Activated naive CD4-positive, alpha-beta T cell treated with anti-CD3 and anti-CD28 coated beads for 36 hours (primary cell): ENCODE results near the gene KLHL3. TPM values are rescaled to one million over a fixed set of nuclear protein-coding genes. Genes with fewer than 3 reads are reported as not detected.
"Not testable (repeated sequence)": the region's sequence is repeated elsewhere in the genome, so short reads cannot be mapped to it uniquely, and the experiment has no call there.

Experiments used
- CTCF ChIA-PET: fragments of 350-600 bp; sonication (Branson Sonifier 250); formaldehyde crosslinking; loops from one replicate; lab custom pipeline; 2021; ENCODE audit warnings: antibody characterized with exemption; lab: Charles Lee
- DNase-seq: peaks from one replicate; pipeline ENCODE4 v3.0.0-alpha.2; 2020
- H3K27ac Mint-ChIP-seq: one replicate; pipeline ENCODE4 v1.8.0; 2021; ENCODE audit warnings: mild to moderate bottlenecking, mixed read lengths
- H3K27me3 Mint-ChIP-seq: one replicate; pipeline ENCODE4 v1.8.0; 2021; ENCODE audit warnings: low read depth, mixed read lengths
- H3K36me3 Mint-ChIP-seq: one replicate; pipeline ENCODE4 v1.8.0; 2021; ENCODE audit warnings: low read depth, mixed read lengths
- H3K4me1 Mint-ChIP-seq: one replicate; pipeline ENCODE4 v1.8.0; 2021; ENCODE audit warnings: low read depth, mixed read lengths
- H3K4me3 Mint-ChIP-seq: one replicate; pipeline ENCODE4 v1.8.0; 2021; ENCODE audit warnings: mild to moderate bottlenecking, moderate library complexity, mixed read lengths
- H3K9me3 Mint-ChIP-seq: one replicate; pipeline ENCODE4 v1.8.0; 2021; ENCODE audit warnings: mixed read lengths
- intact Hi-C: fragments of 100-400 bp; cut with micrococcal nuclease; formaldehyde crosslinking; loops from one replicate; pipeline ENCODE4 v1.15.1; 2023
- total RNA-seq, 2 experiments: library from RNA; stranded (reverse); gene quantifications; one replicate each; pipeline ENCODE4 v1.2.3, GENCODE V29; 2021

The KLHL3 gene
- total RNA-seq, 2 experiments from 2014 or later, result 1.7 to 2.0 TPM

DNA sequence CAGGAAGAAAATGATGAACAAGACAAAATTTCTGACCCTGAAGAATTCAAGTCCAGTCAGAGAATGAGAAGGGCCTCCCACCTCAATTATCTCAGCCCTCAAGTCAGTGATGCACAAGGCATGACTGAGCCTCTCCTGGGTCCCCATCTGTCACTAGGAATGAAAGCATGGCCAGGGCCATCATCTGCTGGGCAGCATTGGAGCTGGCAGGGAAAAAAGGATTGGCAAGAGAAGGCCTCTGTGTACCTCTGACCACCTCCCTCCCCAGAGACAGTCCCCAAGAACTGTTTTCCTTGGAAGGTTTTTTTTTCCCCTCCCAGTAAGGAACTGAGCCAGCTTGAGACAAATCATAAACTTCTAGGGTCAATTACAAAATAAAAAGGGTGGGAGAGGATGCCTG is 76.7 kb downstream of the KLHL3 start:
- no peaks in the 10 kb centered on the region for H3K27me3 Mint-ChIP-seq
- H3K27ac Mint-ChIP-seq, result no peak overlapping the region
- H3K9me3 Mint-ChIP-seq, result no peaks in the 10 kb centered on the region
- DNase-seq, result no peak
- CTCF ChIA-PET, result interaction anchor here (0.6 to 10.9 kb wide), 8 partner anchors 9 to 143 kb away, joined by 3 to 508 read pairs (median 9); partner anchors contain the start of gene KLHL3
- intact Hi-C loops, result no loop called here
- peaks cover 7% of the 10 kb centered on the region for H3K4me1 Mint-ChIP-seq
- peaks cover 5% of the 10 kb centered on the region for H3K36me3 Mint-ChIP-seq
- no peak overlapping the region for H3K4me3 Mint-ChIP-seq

DNA sequence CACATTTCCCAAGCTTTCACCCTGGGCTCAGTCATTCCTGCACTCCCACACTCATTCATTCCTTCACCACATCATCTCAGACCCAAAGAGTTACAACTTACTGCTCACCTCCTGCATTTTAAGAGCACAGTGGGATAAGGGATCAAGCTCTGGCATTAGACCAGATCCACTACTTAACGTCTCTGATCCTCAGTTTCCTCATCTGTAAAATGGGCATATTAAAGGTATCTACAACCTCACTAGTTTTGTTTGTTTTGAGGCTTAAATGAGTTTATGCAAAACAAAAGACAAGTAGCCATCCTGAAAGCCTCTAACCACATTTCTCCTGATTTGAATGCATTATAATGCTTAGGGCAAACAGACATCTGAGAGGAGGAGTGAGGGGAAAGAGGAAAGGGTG is 77.6 kb downstream of the KLHL3 start:
- CTCF ChIA-PET, result interaction anchor here (3.1 to 10.9 kb wide), 3 partner anchors 28 to 83 kb away, joined by 16 to 508 read pairs (median 52); partner anchors contain the start of gene KLHL3
- H3K9me3 Mint-ChIP-seq, result no peaks in the 10 kb centered on the region
- H3K4me3 Mint-ChIP-seq, result no peak overlapping the region
- peaks cover 5% of the 10 kb centered on the region for H3K36me3 Mint-ChIP-seq
- H3K27ac Mint-ChIP-seq, result no peak overlapping the region
- H3K4me1 Mint-ChIP-seq, result peaks cover 7% of the 10 kb centered on the region
- DNase-seq, result no peak
- intact Hi-C loops, result no loop called here
- no peaks in the 10 kb centered on the region for H3K27me3 Mint-ChIP-seq

DNA sequence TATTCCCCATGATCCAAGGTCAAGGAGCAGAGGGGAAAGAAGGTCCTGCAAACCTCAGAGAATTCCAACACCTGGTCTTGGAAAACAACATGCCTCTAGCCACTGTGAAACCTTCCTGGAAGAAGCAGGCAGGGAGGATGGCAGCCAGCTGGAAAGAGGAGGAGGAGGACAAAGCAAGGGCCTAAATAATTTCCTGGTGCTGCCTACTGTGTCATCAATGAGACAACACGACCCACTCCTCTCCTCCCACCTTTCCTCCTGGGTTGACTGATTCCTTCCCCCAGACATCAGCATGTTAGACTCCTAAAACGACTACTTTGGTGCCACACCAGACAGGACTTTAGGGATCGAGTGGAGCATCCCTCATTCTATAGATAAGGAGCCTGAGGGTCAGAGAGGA is 78.8 kb downstream of the KLHL3 start:
- Mint-ChIP-seq H3K36me3 (peaks cover 5% of the 10 kb centered on the region), H3K4me1 (peaks cover 7% of the 10 kb centered on the region), H3K9me3 (no peaks in the 10 kb centered on the region), H3K27ac (no peak overlapping the region), H3K4me3 (no peak overlapping the region), H3K27me3 (no peaks in the 10 kb centered on the region)
- DNase-seq, result no peak
- intact Hi-C loops, result no loop called here
- CTCF ChIA-PET, result interaction anchor here (10.9 kb wide), 1 partner anchor 84 kb away, joined by 508 read pairs; the partner anchor contains the start of gene KLHL3

DNA sequence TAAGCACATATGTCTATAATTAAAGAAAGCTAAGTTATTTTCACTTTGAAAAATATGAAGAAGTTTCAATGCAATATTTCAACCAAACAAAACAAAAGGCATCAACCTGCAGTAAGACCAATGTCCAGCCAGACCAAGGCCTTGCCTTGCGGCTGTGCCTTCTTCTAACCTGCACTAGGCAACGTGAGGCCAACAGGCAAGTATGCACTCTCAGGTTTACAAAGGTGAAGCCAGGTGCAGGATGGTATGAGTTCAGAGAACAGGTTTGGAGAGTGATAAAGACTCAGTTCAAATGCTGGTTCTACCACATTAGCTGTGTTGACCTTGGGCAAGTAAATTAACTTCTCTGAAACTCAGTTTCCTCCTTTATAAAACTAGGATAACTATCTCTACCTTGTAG is 79.3 kb downstream of the KLHL3 start:
- Mint-ChIP-seq H3K27me3 (no peaks in the 10 kb centered on the region), H3K4me1 (peaks cover 3% of the 10 kb centered on the region), H3K4me3 (no peak overlapping the region), H3K36me3 (peaks cover 5% of the 10 kb centered on the region), H3K9me3 (no peaks in the 10 kb centered on the region), H3K27ac (no peak overlapping the region)
- intact Hi-C loops, result no loop called here
- no peak for DNase-seq
- CTCF ChIA-PET, result interaction anchor here (10.9 kb wide), 1 partner anchor 84 kb away, joined by 508 read pairs; the partner anchor contains the start of gene KLHL3

DNA sequence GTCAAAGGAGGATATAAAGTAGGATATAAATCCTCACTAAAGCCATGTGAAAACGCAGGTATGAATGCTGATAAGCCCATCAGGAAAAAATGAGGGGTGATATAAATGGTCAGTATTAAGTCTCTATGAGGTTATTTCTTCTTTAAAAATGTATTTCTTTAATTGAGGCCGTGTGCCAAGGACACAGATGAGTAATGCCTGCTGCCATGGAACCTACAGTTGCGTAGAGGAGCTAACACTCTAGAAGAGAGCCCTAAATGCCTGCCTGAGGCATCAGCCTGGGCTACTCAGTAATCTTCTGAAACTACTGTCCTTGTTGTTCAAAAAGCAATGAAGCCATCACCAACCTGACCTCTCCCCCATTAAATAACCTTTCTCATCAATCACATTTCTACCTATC is 84.9 kb downstream of the KLHL3 start:
- peaks cover 2% of the 10 kb centered on the region for H3K9me3 Mint-ChIP-seq
- DNase-seq, result no peak
- peaks cover 11% of the 10 kb centered on the region for H3K36me3 Mint-ChIP-seq
- H3K4me1 Mint-ChIP-seq, result no peaks in the 10 kb centered on the region
- CTCF ChIA-PET, result interaction anchor here (1.8 kb wide), 1 partner anchor 9 kb away, joined by 5 read pairs; no protein-coding TSS in a partner anchor
- intact Hi-C loops, result no loop called here
- no peaks in the 10 kb centered on the region for H3K27me3 Mint-ChIP-seq
- H3K4me3 Mint-ChIP-seq, result no peak overlapping the region
- H3K27ac Mint-ChIP-seq, result no peak overlapping the region

DNA sequence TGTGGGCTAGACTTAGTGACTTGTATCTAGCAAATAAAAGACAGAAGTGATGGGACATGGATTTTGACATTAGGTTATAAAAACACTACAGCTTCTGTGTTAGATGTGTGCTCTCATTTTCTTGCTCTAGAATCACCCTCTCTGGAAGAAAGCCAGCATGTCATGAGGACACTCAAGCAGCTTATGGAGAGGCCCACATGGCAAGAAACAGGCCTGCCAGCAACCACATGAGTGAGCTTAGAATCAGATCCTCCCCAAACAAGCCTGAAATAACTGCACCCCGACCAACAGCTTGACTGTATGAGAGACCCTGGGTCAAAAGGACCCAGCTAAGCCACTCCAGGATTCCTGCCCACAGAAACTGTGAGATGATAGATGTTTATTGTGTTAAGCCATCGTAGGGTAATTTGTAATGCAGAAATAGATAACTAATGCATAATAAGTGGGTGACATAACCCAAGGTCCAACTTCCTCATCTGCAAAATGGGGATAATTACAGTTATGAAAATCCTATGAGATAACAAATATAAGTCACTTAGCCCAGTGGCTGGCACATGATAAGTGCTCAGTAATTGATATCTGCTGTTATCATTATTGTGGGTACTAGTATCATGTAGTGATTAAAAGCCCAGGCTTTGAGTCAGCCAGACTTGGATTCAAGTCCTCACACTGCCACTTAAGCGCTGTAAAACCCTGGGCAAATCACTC is 86.5 kb downstream of the KLHL3 start:
- Mint-ChIP-seq H3K36me3 (peaks cover 10% of the 10 kb centered on the region), H3K27ac (no peak overlapping the region), H3K4me1 (no peaks in the 10 kb centered on the region), H3K4me3 (no peak overlapping the region), H3K27me3 (no peaks in the 10 kb centered on the region), H3K9me3 (peaks cover 2% of the 10 kb centered on the region)
- intact Hi-C loops, result no loop called here
- no peak for DNase-seq
- CTCF ChIA-PET, result interaction anchor here (1.3 to 1.8 kb wide), 2 partner anchors 10 to 20 kb away, joined by 3 to 5 read pairs; no protein-coding TSS in a partner anchor

DNA sequence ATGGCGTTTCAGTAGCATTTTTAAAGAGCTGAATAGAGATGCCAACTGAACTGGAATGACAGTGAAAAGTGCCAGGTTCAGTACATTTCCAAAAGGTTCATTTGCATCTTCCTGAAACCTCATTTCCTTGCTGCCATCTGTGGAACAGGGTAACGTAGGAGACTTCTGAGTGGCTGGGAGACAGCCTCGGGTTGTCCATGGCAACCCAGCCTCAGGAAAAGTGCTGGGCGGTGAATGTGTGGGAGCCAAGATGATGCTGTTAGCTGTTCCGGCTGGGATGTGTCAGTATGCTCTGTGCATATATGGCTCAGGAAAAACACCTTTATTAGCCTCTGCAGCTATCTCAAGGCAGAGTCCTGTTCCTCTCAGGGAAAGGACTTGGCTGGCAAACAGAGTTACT is 87.5 kb downstream of the KLHL3 start:
- no peak overlapping the region for H3K4me3 Mint-ChIP-seq
- H3K27ac Mint-ChIP-seq, result no peak overlapping the region
- intact Hi-C loops, result no loop called here
- no peaks in the 10 kb centered on the region for H3K27me3 Mint-ChIP-seq
- no peaks in the 10 kb centered on the region for H3K4me1 Mint-ChIP-seq
- no peak for DNase-seq
- H3K36me3 Mint-ChIP-seq, result peaks cover 10% of the 10 kb centered on the region
- CTCF ChIA-PET, result interaction anchor here (0.8 to 1.2 kb wide), 2 partner anchors 12 to 94 kb away, joined by 3 read pairs; no protein-coding TSS in a partner anchor
- peaks cover 2% of the 10 kb centered on the region for H3K9me3 Mint-ChIP-seq

DNA sequence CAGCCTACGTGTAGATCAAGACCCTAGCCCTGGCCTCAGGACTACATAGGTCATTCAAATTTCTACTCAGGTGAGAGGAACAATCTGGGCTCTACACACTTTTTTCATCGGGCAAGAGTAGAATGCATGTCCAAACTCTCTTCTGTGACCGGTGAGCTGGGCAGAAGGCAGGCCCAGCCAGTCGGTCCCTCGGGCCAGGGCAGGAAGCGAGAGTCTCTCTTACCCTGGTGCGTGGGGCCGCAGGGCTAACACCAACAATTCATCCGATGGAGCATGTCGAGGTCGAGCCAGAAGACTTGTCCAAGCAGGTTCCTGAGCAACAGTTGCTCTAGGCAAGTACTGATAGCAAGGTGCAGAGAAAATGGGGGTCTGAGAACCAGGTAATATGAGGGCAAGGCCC is 88.5 kb downstream of the KLHL3 start:
- Mint-ChIP-seq H3K27me3 (no peaks in the 10 kb centered on the region), H3K9me3 (peaks cover 2% of the 10 kb centered on the region), H3K36me3 (peaks cover 10% of the 10 kb centered on the region), H3K4me1 (no peaks in the 10 kb centered on the region), H3K27ac (no peak overlapping the region), H3K4me3 (no peak overlapping the region)
- CTCF ChIA-PET, result interaction anchor here (0.8 to 1.2 kb wide), 2 partner anchors 13 to 95 kb away, joined by 3 read pairs; no protein-coding TSS in a partner anchor
- DNase-seq, result no peak
- intact Hi-C loops, result no loop called here

DNA sequence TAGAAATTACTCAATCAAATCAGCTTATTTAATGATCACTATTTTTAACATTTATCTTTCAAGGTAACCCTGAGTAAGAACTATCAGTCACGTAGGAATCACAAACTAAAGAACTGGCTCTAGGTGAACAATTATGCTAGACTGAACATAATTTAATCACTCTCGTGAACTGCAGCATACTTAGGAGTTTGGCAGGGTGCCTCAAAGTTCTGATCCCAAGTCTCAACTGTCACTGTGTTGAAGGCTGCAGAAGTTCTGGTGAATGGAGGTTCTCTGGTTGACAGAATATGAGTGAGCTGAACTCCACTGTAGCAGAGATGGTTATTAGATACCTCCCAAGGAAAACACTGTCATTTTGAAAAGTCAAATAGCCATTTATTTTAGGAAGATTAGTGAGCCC is 89.1 kb downstream of the KLHL3 start:
- Mint-ChIP-seq H3K27ac (no peak overlapping the region), H3K36me3 (peaks cover 10% of the 10 kb centered on the region), H3K27me3 (no peaks in the 10 kb centered on the region), H3K4me3 (no peak overlapping the region), H3K4me1 (no peaks in the 10 kb centered on the region), H3K9me3 (peaks cover 2% of the 10 kb centered on the region)
- intact Hi-C loops, result no loop called here
- no peak for DNase-seq
- CTCF ChIA-PET, result no interaction called here

DNA sequence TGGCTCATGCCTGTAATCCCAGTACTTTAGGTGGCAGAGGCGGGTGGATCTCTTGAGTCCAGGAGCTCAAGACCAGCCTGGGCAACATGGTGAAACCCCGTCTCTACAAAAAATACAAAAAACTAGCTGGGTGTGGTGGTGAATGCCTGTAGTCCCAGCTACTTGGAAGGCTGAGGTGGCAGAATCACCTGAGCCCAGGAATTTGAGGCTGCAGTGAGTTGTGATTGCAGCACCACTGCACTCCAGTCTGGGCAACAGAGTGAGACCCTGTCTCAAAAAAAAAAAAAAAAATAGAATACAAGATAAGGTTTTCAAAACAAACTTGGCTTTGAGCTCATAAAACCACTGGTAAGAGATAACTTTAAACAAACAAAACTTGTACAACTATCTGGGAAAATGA is 92.8 kb downstream of the KLHL3 start:
- intact Hi-C loops, DNase-seq, H3K4me1 Mint-ChIP-seq, H3K9me3 Mint-ChIP-seq, H3K4me3 Mint-ChIP-seq, H3K27me3 Mint-ChIP-seq, H3K27ac Mint-ChIP-seq: not testable (repeated sequence)
- peaks cover 12% of the 10 kb centered on the region for H3K36me3 Mint-ChIP-seq
- CTCF ChIA-PET, result interaction anchor here (0.6 to 2.0 kb wide), 4 partner anchors 9 to 98 kb away, joined by 4 to 9 read pairs (median 6); no protein-coding TSS in a partner anchor

DNA sequence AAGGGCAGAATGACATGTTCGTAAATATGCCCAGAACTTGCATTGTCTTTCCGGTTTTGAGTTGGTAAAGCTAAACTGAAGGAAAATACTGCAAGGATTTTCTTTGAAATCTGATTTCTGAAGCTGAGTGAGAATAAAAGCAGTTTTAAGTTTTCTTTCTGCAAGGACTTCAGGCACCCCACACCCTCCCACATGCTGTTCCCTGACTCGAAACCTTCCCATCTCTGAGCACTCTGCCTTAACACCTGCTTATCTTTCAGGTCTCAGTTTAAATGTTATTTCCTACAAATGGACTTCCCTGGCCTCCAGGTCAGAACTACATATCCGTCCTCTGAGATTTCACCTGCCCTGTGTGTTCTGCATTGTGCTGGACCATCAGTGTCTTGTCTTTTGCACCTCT is 93.8 kb downstream of the KLHL3 start:
- peaks cover 2% of the 10 kb centered on the region for H3K9me3 Mint-ChIP-seq
- H3K36me3 Mint-ChIP-seq, result peaks cover 12% of the 10 kb centered on the region
- no peak overlapping the region for H3K27ac Mint-ChIP-seq
- DNase-seq, result no peak
- intact Hi-C loops, result no loop called here
- no peak overlapping the region for H3K4me3 Mint-ChIP-seq
- H3K27me3 Mint-ChIP-seq, result no peaks in the 10 kb centered on the region
- CTCF ChIA-PET, result interaction anchor here (0.5 to 2.0 kb wide), 6 partner anchors 11 to 221 kb away, joined by 3 to 9 read pairs (median 4); no protein-coding TSS in a partner anchor
- H3K4me1 Mint-ChIP-seq, result no peaks in the 10 kb centered on the region

DNA sequence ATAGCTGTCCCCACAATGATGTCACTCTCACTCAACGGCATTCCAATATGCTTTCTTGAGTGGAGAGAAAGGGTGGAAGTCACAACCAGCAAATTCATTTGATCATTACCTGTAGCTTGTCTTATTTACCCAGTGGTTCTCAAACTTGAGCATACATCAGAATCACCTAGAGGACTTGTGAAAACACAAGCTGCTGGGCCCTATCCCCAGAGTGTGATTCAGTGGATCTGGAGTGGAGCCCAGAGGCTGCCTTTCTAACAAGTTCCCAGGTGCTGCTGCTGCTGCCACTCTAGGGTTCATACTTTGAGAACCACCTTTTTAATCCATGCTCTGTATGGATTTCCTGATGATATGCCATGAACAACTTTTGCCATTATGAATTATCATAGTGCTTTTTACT is 94.7 kb downstream of the KLHL3 start:
- Mint-ChIP-seq H3K4me1 (no peaks in the 10 kb centered on the region), H3K27ac (no peak overlapping the region), H3K4me3 (no peak overlapping the region), H3K27me3 (no peaks in the 10 kb centered on the region), H3K36me3 (peaks cover 5% of the 10 kb centered on the region), H3K9me3 (peaks cover 1% of the 10 kb centered on the region)
- CTCF ChIA-PET, result interaction anchor here (0.6 to 1.5 kb wide), 6 partner anchors 10 to 397 kb away, joined by 3 to 5 read pairs (median 4); no protein-coding TSS in a partner anchor
- intact Hi-C loops, result no loop called here
- DNase-seq, result no peak
